Hepatocyte (in vitro differentiated cells): ENCODE results near the gene ARHGEF37.

Source experiments
- CTCF ChIP-seq: fragments of 200-600 bp; sonication (generic); IDR thresholded peaks from 2 replicates; pipeline ENCODE4 v1.5.1; 2016; ENCODE audit warnings: antibody characterized with exemption, mild to moderate bottlenecking; ENCODE audit not compliant: poor library complexity
- EZH2 ChIP-seq: fragments of 200-600 bp; sonication (generic); IDR thresholded peaks from 2 replicates; pipeline ENCODE4 v1.6.1; 2016; ENCODE audit warnings: antibody characterized with exemption, mild to moderate bottlenecking, borderline replicate concordance
- EZH2phosphoT487 ChIP-seq: fragments of 200-600 bp; sonication (generic); IDR thresholded peaks from one replicate; pipeline ENCODE4 v1.6.1; 2018; ENCODE audit warnings: antibody characterized with exemption, mild to moderate bottlenecking, low read depth, moderate library complexity; ENCODE audit not compliant: unreplicated experiment, severe bottlenecking

GRCh38 chr5:149580808-149581191 is 498 bp upstream of the ARHGEF37 start:
- no peak for TF ChIP-seq CTCF
- TF ChIP-seq EZH2, result no peak
- no peak for TF ChIP-seq EZH2phosphoT487
